T-helper 2 cell treated with Interferon-gamma antibody and Interleukin-4, amounts not matched to agents 100 ng/mL and 5 ng/mL, for 36 hours (primary cell): ENCODE results near the gene CDKL1. TPM values are rescaled to one million over a fixed set of nuclear protein-coding genes. Genes with fewer than 3 reads are reported as not detected.

Experiments used
- intact Hi-C: fragments of 100-400 bp; cut with micrococcal nuclease; formaldehyde crosslinking; loops from one replicate; pipeline ENCODE4 v1.15.1; 2023
- total RNA-seq: library from RNA; stranded (reverse); gene quantifications from 2 replicates; pipeline ENCODE4 v1.2.3, GENCODE V29; 2022

The CDKL1 gene
- total RNA-seq, 1 donor from 2014 or later = 13.6 TPM

DNA sequence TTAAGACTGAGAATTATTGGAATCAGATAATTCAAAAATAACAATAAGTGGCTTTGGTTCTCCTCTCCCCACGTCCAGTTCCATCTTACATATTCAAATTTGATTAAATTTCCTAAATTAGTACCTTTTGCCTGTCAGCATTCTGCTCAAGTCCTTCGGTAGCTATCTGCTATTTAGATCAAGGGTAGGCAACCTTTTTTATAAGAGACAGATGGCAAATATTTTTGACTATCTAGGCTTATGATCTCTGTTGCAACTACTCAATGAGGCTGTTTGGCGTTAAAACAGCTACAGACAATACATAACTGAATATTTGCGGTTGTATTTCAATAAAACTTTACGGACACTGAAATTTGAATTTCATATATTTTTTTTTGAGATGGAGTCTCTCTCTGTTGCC, 106.4 kb downstream of the CDKL1 start:
- intact Hi-C loops = no loop called here

DNA sequence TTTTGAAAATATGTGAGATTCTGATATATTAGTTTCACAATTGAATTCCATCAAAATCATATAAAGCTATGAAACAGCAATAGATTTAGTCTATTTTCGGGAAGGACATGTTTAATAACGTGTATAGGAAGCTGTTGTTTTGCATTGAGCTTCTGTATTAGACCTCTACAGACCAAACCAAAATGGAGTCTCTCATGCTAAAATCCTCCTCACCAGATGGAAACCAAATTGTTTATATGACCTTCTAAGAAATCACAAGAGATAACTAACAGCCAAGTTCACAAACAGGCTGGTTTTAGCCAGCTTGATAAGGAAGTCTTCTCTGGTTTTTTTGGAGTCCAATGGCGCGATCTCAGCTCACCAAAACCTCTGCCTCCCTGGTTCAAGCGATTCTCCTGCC, 108.5 kb downstream of the CDKL1 start:
- intact Hi-C loops = no loop called here

DNA sequence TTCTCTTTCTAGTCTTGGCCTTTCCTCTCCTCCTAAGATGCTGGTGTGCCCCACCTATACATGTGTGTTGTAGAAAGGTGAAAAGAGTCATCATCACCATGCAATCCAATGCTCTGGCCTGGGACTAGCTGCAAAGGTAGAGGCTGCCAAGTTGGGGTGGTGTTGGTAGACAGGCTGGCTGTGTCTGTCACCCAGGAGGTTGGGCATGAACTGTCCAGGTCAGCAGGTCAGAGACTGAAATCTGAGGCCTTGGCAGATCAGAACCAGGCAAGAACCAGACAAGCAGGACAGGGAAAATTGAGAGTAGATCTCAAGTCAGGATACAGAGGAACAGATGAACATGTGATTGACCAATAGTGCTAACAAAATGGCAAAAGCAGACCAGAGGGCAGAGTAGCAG, 110.8 kb downstream of the CDKL1 start:
- intact Hi-C loops = no loop called here

Other genes starting within 250 kb of the CDKL1 start
- gene SOS2, start 165.3 kb downstream of the CDKL1 start, total RNA-seq = 17.2 and 20.4 TPM in 2 replicates
- gene L2HGDH, start 84.7 kb downstream of the CDKL1 start, total RNA-seq = 11.8 and 13.5 TPM in 2 replicates
- gene DMAC2L, start 84.6 kb downstream of the CDKL1 start, total RNA-seq = 15.4 and 16.1 TPM in 2 replicates
- gene MAP4K5, start 135.7 kb upstream of the CDKL1 start, total RNA-seq = 21.4 and 22.1 TPM in 2 replicates
- 0.55 and 1.8 TPM in 2 replicates for gene ATL1, start 163.3 kb upstream of the CDKL1 start, total RNA-seq